ENCODE results near the gene NR2C1.
"Not testable (repeated sequence)": the region's sequence is repeated elsewhere in the genome, so short reads cannot be mapped to it uniquely, and the experiment has no call there.

NR2C1 gene

GRCh38 chr12:94997726-94998125 lies 75.7 kb downstream of the NR2C1 start:
- DNase-seq = no peak

- no peak for DNase-seq
Observed at GRCh38 chr12:94997061-94997460, 76.4 kb downstream of the NR2C1 start.

- no peak for DNase-seq
Observed at GRCh38 chr12:94994312-94994711, 79.1 kb downstream of the NR2C1 start.

GRCh38 chr12:94993855-94994254 lies 79.6 kb downstream of the NR2C1 start:
- DNase-seq = not testable (repeated sequence)

- no peak for DNase-seq
Observed at GRCh38 chr12:94990222-94990621, 83.2 kb downstream of the NR2C1 start.

- DNase-seq = no peak
Observed at GRCh38 chr12:94988471-94988870, 84.9 kb downstream of the NR2C1 start.

GRCh38 chr12:94987801-94988200 lies 85.6 kb downstream of the NR2C1 start:
- no peak for DNase-seq

GRCh38 chr12:94987076-94987669 lies 86.2 kb downstream of the NR2C1 start:
- no peak for DNase-seq

- DNase-seq = not testable (repeated sequence)
Observed at GRCh38 chr12:94985099-94985498, 88.3 kb downstream of the NR2C1 start.

GRCh38 chr12:94983321-94983720 lies 90.1 kb downstream of the NR2C1 start:
- no peak for DNase-seq

- no peak for DNase-seq
Observed at GRCh38 chr12:94982456-94982855, 91.0 kb downstream of the NR2C1 start.

GRCh38 chr12:94980577-94980976 lies 92.8 kb downstream of the NR2C1 start:
- DNase-seq = no peak

GRCh38 chr12:94979941-94980340 lies 93.5 kb downstream of the NR2C1 start:
- DNase-seq = no peak

GRCh38 chr12:94977766-94978468 lies 95.5 kb downstream of the NR2C1 start:
- DNase-seq = no peak

GRCh38 chr12:94973221-94973620 lies 100.2 kb downstream of the NR2C1 start:
- no peak for DNase-seq

- DNase-seq = no peak
Observed at GRCh38 chr12:94972795-94973194, 100.6 kb downstream of the NR2C1 start.

- DNase-seq = no peak
Observed at GRCh38 chr12:94971923-94972322, 101.5 kb downstream of the NR2C1 start.

GRCh38 chr12:94970560-94970959 lies 102.9 kb downstream of the NR2C1 start:
- no peak for DNase-seq
